Measurements from ENCODE around the gene MAP2. TPM values are rescaled to one million over a fixed set of nuclear protein-coding genes. Genes with fewer than 3 reads are reported as not detected.
"Not testable (repeated sequence)": the region's sequence is repeated elsewhere in the genome, so short reads cannot be mapped to it uniquely, and the experiment has no call there.

Gene MAP2
- total RNA-seq, 2 donors from 2014 or later: 1.6 to 2.1 TPM

GRCh38 chr2:209469481-209469880, 45.6 kb downstream of the MAP2 start:
- ATAC-seq (no peak), DNase-seq (no peak)
- intact Hi-C loops (cut with DNase I, micrococcal nuclease): no loop called here

GRCh38 chr2:209470466-209470865, 46.6 kb downstream of the MAP2 start:
- ATAC-seq: no peak
- intact Hi-C loops (cut with DNase I, micrococcal nuclease): no loop called here
- no peak for DNase-seq

- DNase-seq: no peak
- ATAC-seq: no peak
- intact Hi-C loops (cut with DNase I, micrococcal nuclease): no loop called here
Observed at GRCh38 chr2:209471037-209471436, 47.2 kb downstream of the MAP2 start.

GRCh38 chr2:209472112-209472832, 48.4 kb downstream of the MAP2 start:
- ATAC-seq (no peak), DNase-seq (no peak)
- intact Hi-C loops (cut with DNase I, micrococcal nuclease): no loop called here

GRCh38 chr2:209472871-209473270, 49.0 kb downstream of the MAP2 start:
- DNase-seq (no peak), ATAC-seq (no peak)
- intact Hi-C loops (cut with DNase I, micrococcal nuclease): no loop called here

- ATAC-seq (no peak), DNase-seq (no peak)
- intact Hi-C loops (cut with DNase I, micrococcal nuclease): no loop called here
Observed at GRCh38 chr2:209473930-209474419, 50.1 kb downstream of the MAP2 start.

GRCh38 chr2:209474960-209475359, 51.1 kb downstream of the MAP2 start:
- ATAC-seq (no peak), DNase-seq (no peak)
- intact Hi-C loops (cut with DNase I, micrococcal nuclease): no loop called here

GRCh38 chr2:209476367-209477208, 52.7 kb downstream of the MAP2 start:
- intact Hi-C loops (cut with DNase I, micrococcal nuclease): no loop called here
- ATAC-seq: no peak
- DNase-seq: peak in 1 of 2 donors; percentile 26

- DNase-seq; ATAC-seq; intact Hi-C loops (cut with DNase I, micrococcal nuclease): not testable (repeated sequence)
Observed at GRCh38 chr2:209492296-209492695, 68.4 kb downstream of the MAP2 start.

- ATAC-seq; intact Hi-C loops (cut with DNase I, micrococcal nuclease); DNase-seq: not testable (repeated sequence)
Observed at GRCh38 chr2:209495068-209495620, 71.3 kb downstream of the MAP2 start.

- intact Hi-C loops (cut with DNase I, micrococcal nuclease): no loop called here
- ATAC-seq (peak; percentile 14), DNase-seq (no peak)
Observed at GRCh38 chr2:209495855-209496585, 72.2 kb downstream of the MAP2 start.

- intact Hi-C loops (cut with DNase I, micrococcal nuclease): no loop called here
- no peak for ATAC-seq
- no peak for DNase-seq
Observed at GRCh38 chr2:209496586-209496982, 72.7 kb downstream of the MAP2 start.

- intact Hi-C loops (cut with DNase I, micrococcal nuclease): no loop called here
- ATAC-seq: no peak
- DNase-seq: no peak
Observed at GRCh38 chr2:209498614-209499013, 74.8 kb downstream of the MAP2 start.

GRCh38 chr2:209499069-209499468, 75.2 kb downstream of the MAP2 start:
- DNase-seq (no peak), ATAC-seq (no peak)
- intact Hi-C loops (cut with DNase I, micrococcal nuclease): no loop called here

GRCh38 chr2:209501579-209501978, 77.7 kb downstream of the MAP2 start:
- intact Hi-C loops (cut with DNase I, micrococcal nuclease): no loop called here
- no peak for ATAC-seq
- no peak for DNase-seq

- DNase-seq (no peak), ATAC-seq (no peak)
- intact Hi-C loops (cut with DNase I, micrococcal nuclease): no loop called here
Observed at GRCh38 chr2:209505410-209505809, 81.6 kb downstream of the MAP2 start.

GRCh38 chr2:209508255-209508654, 84.4 kb downstream of the MAP2 start:
- ATAC-seq: no peak
- intact Hi-C loops (cut with DNase I, micrococcal nuclease): no loop called here

GRCh38 chr2:209511637-209512036, 87.8 kb downstream of the MAP2 start:
- intact Hi-C loops (cut with DNase I, micrococcal nuclease): no loop called here
- ATAC-seq (no peak), DNase-seq (no peak)

More at GRCh38 chr2:209508255-209508654, 84.4 kb downstream of the MAP2 start:
- DNase-seq: no peak

GRCh38 chr2:209512971-209513370, 89.1 kb downstream of the MAP2 start:
- ATAC-seq: no peak
- DNase-seq: no peak
- intact Hi-C loops (cut with DNase I, micrococcal nuclease): no loop called here

Data from left colon (tissue), 2 donors.